DND-41 (cell line): ENCODE results near the gene KCNIP4.

Source experiments
- ATAC-seq: fragments of 200-7000 bp; cut with Tn5 transposase; 3 replicates; pipeline ENCODE4 v1.9.1; 2021; ENCODE audit warnings: low read depth; ENCODE audit not compliant: insufficient read depth
- DNase-seq: peaks from one replicate; pipeline ENCODE4 v3.0.0-alpha.2; 2020
- H2AFZ ChIP-seq: 2 replicates; pipeline ENCODE4 v1.6.0; 2012; ENCODE audit warnings: low read depth, low read length
- H3K27ac ChIP-seq: 2 replicates; pipeline ENCODE4 v1.5.1; 2012; ENCODE audit warnings: low read length, inconsistent platforms
- H3K27me3 ChIP-seq: fragments of 200-600 bp; sonication (generic); 2 replicates; pipeline ENCODE4 v1.6.0; 2012; ENCODE audit warnings: low read length, mild to moderate bottlenecking, inconsistent platforms; ENCODE audit not compliant: insufficient read depth, poor library complexity
- H3K36me3 ChIP-seq: 2 replicates; pipeline ENCODE4 v1.5.1; 2012; ENCODE audit warnings: low read length, inconsistent platforms; ENCODE audit not compliant: insufficient read depth
- H3K4me1 ChIP-seq: 2 replicates; pipeline ENCODE4 v1.5.1; 2012; ENCODE audit warnings: mild to moderate bottlenecking, low read length; ENCODE audit not compliant: insufficient read depth
- H3K4me2 ChIP-seq: 2 replicates; pipeline ENCODE4 v1.6.0; 2012; ENCODE audit warnings: mild to moderate bottlenecking, moderate library complexity, low read length, inconsistent platforms; ENCODE audit not compliant: insufficient read depth
- H3K4me3 ChIP-seq, 2 experiments: fragments of 200-600 bp in 1 of 2; shearing (Covaris generic) in 1 of 2; 2 replicates each; pipeline ENCODE4 v1.5.1; 2012 to 2016; ENCODE audit warnings: inconsistent platforms in 2 of 2, low read length in 2 of 2, mild to moderate bottlenecking in 2 of 2, low read depth in 1 of 2, moderate library complexity in 1 of 2
- H3K79me2 ChIP-seq: 2 replicates; pipeline ENCODE4 v1.6.0; 2012; ENCODE audit warnings: low read length, inconsistent platforms; ENCODE audit not compliant: insufficient read depth
- H3K9ac ChIP-seq: 2 replicates; pipeline ENCODE4 v1.6.0; 2012; ENCODE audit warnings: low read depth, mild to moderate bottlenecking, inconsistent platforms, low read length, moderate library complexity
- H3K9me3 ChIP-seq: 2 replicates; pipeline ENCODE4 v1.5.1; 2012; ENCODE audit warnings: low read length, moderate library complexity, mild to moderate bottlenecking, inconsistent platforms; ENCODE audit not compliant: insufficient read depth, severe bottlenecking
- H4K20me1 ChIP-seq: 2 replicates; pipeline ENCODE4 v1.6.0; 2012; ENCODE audit warnings: low read length; ENCODE audit not compliant: insufficient read depth
- EZH2 ChIP-seq: IDR thresholded peaks from 3 replicates; pipeline ENCODE4 v1.6.1; 2012; ENCODE audit warnings: borderline replicate concordance, low read depth, mild to moderate bottlenecking, moderate library complexity, low read length, inconsistent platforms; ENCODE audit not compliant: severe bottlenecking
- TF ChIP-seq, protein P1 (sequence below): IDR thresholded peaks from 2 replicates; pipeline ENCODE4 v1.5.1; 2012; ENCODE audit warnings: borderline replicate concordance, low read length, moderate library complexity, mild to moderate bottlenecking; ENCODE audit not compliant: poor library complexity, severe bottlenecking; ENCODE audit errors: extremely low read depth

Gene KCNIP4

DNA sequence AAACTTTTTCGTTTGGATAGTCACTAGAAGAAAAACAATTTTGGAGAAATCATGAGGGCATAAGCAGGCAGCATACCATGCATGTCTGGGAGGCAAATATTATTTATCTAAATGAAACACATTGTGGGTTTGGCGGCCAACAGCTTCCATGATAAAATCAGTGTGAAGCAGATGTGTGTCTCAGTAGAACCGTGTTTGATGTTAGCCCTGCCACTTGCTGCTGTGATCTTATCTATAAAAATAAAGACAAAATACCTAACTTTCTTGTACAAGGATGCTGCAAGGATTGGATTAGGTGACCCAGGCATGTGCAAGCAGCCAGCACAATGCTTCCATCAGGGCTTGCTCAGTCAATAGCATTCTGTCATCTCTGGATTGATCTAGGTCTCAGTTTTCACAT lies 906.9 kb downstream of the KCNIP4 start:
- Histone ChIP-seq H3K4me3 (no peak overlapping the region), H3K9ac (no peak overlapping the region), H3K4me2 (no peak overlapping the region), H4K20me1 (no peaks in the 10 kb centered on the region), H3K36me3 (no peaks in the 10 kb centered on the region), H3K9me3 (no peaks in the 10 kb centered on the region), H3K79me2 (no peaks in the 10 kb centered on the region), H2AFZ (no peak overlapping the region), H3K4me1 (no peaks in the 10 kb centered on the region), H3K27ac (no peak overlapping the region), H3K27me3 (no peaks in the 10 kb centered on the region)
- TF ChIP-seq, protein P1, sequence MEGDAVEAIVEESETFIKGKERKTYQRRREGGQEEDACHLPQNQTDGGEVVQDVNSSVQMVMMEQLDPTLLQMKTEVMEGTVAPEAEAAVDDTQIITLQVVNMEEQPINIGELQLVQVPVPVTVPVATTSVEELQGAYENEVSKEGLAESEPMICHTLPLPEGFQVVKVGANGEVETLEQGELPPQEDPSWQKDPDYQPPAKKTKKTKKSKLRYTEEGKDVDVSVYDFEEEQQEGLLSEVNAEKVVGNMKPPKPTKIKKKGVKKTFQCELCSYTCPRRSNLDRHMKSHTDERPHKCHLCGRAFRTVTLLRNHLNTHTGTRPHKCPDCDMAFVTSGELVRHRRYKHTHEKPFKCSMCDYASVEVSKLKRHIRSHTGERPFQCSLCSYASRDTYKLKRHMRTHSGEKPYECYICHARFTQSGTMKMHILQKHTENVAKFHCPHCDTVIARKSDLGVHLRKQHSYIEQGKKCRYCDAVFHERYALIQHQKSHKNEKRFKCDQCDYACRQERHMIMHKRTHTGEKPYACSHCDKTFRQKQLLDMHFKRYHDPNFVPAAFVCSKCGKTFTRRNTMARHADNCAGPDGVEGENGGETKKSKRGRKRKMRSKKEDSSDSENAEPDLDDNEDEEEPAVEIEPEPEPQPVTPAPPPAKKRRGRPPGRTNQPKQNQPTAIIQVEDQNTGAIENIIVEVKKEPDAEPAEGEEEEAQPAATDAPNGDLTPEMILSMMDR: no peak
- no peak for TF ChIP-seq EZH2
- no peak for ATAC-seq
- no peak for DNase-seq

DNA sequence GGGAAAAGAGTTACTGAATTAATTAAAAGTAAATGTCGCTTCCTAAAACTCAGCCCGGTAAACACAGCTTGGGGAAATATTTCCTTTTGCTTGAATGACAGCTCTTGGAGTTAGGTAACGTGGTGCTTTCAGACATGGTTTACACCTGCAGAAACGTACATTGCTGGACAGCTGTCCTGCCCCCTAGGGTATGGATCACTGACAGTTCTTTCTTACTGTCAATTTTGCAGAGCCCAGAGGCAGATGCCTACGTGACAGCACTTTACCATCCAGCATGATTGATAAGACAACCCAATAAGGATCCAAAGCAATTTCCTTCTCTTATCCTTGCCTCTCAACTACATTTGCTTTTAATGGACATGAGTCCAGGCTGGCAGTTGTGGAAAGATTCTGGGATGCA lies 913.8 kb downstream of the KCNIP4 start:
- H3K4me1 ChIP-seq: no peaks in the 10 kb centered on the region
- no peaks in the 10 kb centered on the region for H3K79me2 ChIP-seq
- H3K4me3 ChIP-seq: no peak overlapping the region
- DNase-seq (no peak), ATAC-seq (no peak)
- no peaks in the 10 kb centered on the region for H3K27me3 ChIP-seq
- TF ChIP-seq, protein P1: no peak
- TF ChIP-seq EZH2: no peak
- no peak overlapping the region for H3K4me2 ChIP-seq
- H3K9me3 ChIP-seq: no peaks in the 10 kb centered on the region
- no peaks in the 10 kb centered on the region for H3K36me3 ChIP-seq
- H3K9ac ChIP-seq: no peak overlapping the region
- H3K27ac ChIP-seq: no peak overlapping the region
- no peaks in the 10 kb centered on the region for H4K20me1 ChIP-seq
- no peak overlapping the region for H2AFZ ChIP-seq

DNA sequence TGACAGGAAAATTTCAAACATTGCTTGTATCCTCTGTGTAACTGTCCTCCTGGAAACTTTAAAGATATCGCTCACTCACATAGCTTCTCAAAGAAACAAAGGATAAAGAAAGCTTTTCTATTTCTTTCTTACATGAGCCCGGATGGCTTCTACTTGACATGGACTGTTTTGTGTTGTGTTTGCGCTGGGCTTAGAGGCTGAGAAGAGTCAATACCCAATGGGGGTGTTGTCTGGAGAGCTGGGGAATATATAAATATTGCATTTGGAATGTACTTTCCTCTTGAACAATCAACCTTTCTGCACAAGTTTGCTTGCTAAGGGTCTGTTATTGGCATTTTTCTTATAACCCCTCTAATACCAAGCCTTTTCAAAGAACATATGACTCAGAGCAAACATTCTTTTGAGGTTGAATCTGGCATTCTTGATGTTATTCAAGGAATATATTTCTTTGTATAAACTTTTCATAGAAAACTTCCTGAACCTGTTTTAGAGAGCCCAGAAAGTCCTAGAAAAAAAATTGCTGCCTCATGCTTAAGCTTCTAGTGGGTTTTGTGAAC lies 916.4 kb downstream of the KCNIP4 start:
- H3K9me3 ChIP-seq: no peaks in the 10 kb centered on the region
- no peak for ATAC-seq
- no peak for TF ChIP-seq EZH2
- TF ChIP-seq, protein P1: no peak
- H4K20me1 ChIP-seq: no peaks in the 10 kb centered on the region
- H3K27ac ChIP-seq: no peak overlapping the region
- H3K36me3 ChIP-seq: no peaks in the 10 kb centered on the region
- no peak overlapping the region for H2AFZ ChIP-seq
- H3K27me3 ChIP-seq: no peaks in the 10 kb centered on the region
- no peaks in the 10 kb centered on the region for H3K79me2 ChIP-seq
- no peak for DNase-seq
- H3K4me3 ChIP-seq: no peak overlapping the region
- no peak overlapping the region for H3K9ac ChIP-seq
- H3K4me1 ChIP-seq: no peaks in the 10 kb centered on the region
- no peak overlapping the region for H3K4me2 ChIP-seq

DNA sequence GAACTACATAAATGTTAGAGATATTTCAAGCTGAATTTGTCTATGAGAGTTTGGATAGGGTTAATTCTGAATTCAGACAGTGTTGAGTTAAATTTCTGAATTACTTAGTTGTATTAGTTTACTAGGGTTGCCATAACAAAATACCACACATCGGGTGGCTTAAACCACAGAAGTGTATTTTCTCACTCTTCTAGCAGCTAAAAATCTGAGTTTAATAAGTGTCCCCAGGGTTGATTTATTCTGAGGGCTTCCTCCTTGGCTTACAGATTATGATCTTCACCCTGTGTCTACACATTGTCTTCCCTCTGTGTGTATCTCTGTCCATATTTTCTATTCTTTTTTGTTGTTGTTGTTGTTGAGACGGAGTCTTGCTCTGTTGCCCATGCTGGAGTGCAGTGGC lies 929.8 kb downstream of the KCNIP4 start:
- no peak for DNase-seq
- Histone ChIP-seq H3K9me3 (no peaks in the 10 kb centered on the region), H3K4me1 (no peaks in the 10 kb centered on the region), H3K79me2 (no peaks in the 10 kb centered on the region), H3K36me3 (no peaks in the 10 kb centered on the region), H3K4me3 (no peak overlapping the region), H3K4me2 (no peak overlapping the region), H4K20me1 (no peaks in the 10 kb centered on the region), H3K27ac (no peak overlapping the region), H3K27me3 (no peaks in the 10 kb centered on the region), H3K9ac (no peak overlapping the region), H2AFZ (no peak overlapping the region)
- no peak for ATAC-seq
- TF ChIP-seq, protein P1: no peak
- TF ChIP-seq EZH2: no peak
